Tibial artery (tissue), 4 donors: Measurements from ENCODE around the gene CCDC186.
A peak's percentile ranks its signal among the peaks of the same experiment; 100 is the strongest.

ENCODE experiments used
- DNase-seq, 2 donors: peaks; one replicate each; pipeline ENCODE4 v3.0.0-alpha.2; 2019
- H3K27ac ChIP-seq, 2 donors: fragments of 200-600 bp; sonication (generic) in 1 of 2; 1 replicate in 1 of 2; 2 replicates in 1 of 2; pipeline ENCODE4 v1.5.1; 2018 to 2019; ENCODE audit warnings: mild to moderate bottlenecking in 1 of 2
- H3K27me3 ChIP-seq, 2 donors: fragments of 200-600 bp; sonication (generic) in 1 of 2; one replicate each; pipeline versions ENCODE4 v1.5.1 to v1.6.0; 2016 to 2019
- H3K36me3 ChIP-seq, 3 donors: fragments of 200-600 bp; sonication (generic) in 2 of 3; one replicate each; pipeline ENCODE4 v1.5.1; 2016 to 2019; ENCODE audit warnings: mild to moderate bottlenecking in 2 of 3
- H3K4me1 ChIP-seq, 4 donors: fragments of 200-600 bp; sonication (generic) in 2 of 4; 1 replicate in 3 of 4; 2 replicates in 1 of 4; pipeline ENCODE4 v1.5.1; 2016 to 2019
- H3K4me3 ChIP-seq, 2 donors: fragments of 200-600 bp; sonication (generic) in 1 of 2; 1 replicate in 1 of 2; 2 replicates in 1 of 2; pipeline ENCODE4 v1.5.1; 2018 to 2019; ENCODE audit warnings: mild to moderate bottlenecking in 2 of 2
- H3K9me3 ChIP-seq, 3 donors: fragments of 200-600 bp; sonication (generic) in 1 of 3; one replicate each; pipeline ENCODE4 v1.5.1; 2016 to 2019
- intact Hi-C: fragments of 100-400 bp; cut with DNase I; formaldehyde crosslinking; loops from one replicate; pipeline ENCODE4 v1.15.0; 2023; ENCODE audit warnings: low total_unique reads
- TF ChIP-seq, protein P1 (sequence below), 2 experiments: fragments of 200-600 bp in 1 of 2; fragments of 450-650 bp in 1 of 2; IDR thresholded peaks; one replicate each; pipeline ENCODE4 v1.5.1; 2017 to 2019; ENCODE audit warnings: antibody characterized with exemption in 2 of 2, mild to moderate bottlenecking in 1 of 2, moderate library complexity in 1 of 2

The CCDC186 gene

GRCh38 chr10:114115661-114116445 lies 58.1 kb downstream of the CCDC186 start:
- intact Hi-C loops: no loop called here
- H3K36me3 ChIP-seq: peaks cover 0 to 5% (median 4%) of the 10 kb centered on the region in 3 donors
- DNase-seq: no peak
- no peaks in the 10 kb centered on the region for H3K27me3 ChIP-seq
- no peaks in the 10 kb centered on the region for H3K9me3 ChIP-seq
- peaks cover 0 to 7% (median 0%) of the 10 kb centered on the region in 4 donors for H3K4me1 ChIP-seq
- no peak overlapping the region for H3K27ac ChIP-seq
- H3K4me3 ChIP-seq: no peak overlapping the region
- TF ChIP-seq, protein P1, sequence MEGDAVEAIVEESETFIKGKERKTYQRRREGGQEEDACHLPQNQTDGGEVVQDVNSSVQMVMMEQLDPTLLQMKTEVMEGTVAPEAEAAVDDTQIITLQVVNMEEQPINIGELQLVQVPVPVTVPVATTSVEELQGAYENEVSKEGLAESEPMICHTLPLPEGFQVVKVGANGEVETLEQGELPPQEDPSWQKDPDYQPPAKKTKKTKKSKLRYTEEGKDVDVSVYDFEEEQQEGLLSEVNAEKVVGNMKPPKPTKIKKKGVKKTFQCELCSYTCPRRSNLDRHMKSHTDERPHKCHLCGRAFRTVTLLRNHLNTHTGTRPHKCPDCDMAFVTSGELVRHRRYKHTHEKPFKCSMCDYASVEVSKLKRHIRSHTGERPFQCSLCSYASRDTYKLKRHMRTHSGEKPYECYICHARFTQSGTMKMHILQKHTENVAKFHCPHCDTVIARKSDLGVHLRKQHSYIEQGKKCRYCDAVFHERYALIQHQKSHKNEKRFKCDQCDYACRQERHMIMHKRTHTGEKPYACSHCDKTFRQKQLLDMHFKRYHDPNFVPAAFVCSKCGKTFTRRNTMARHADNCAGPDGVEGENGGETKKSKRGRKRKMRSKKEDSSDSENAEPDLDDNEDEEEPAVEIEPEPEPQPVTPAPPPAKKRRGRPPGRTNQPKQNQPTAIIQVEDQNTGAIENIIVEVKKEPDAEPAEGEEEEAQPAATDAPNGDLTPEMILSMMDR (IDR thresholded peaks at IDR 0.05): no peak

- TF ChIP-seq, protein P1 (IDR thresholded peaks at IDR 0.05): no peak
- no peaks in the 10 kb centered on the region for H3K9me3 ChIP-seq
- H3K4me3 ChIP-seq: no peak overlapping the region
- no peak overlapping the region for H3K27ac ChIP-seq
- DNase-seq: no peak
- H3K36me3 ChIP-seq: no peaks in the 10 kb centered on the region
- H3K4me1 ChIP-seq: no peaks in the 10 kb centered on the region
- H3K27me3 ChIP-seq: peaks cover 0 to 2% of the 10 kb centered on the region in 2 donors
- intact Hi-C loops: no loop called here
Measured at GRCh38 chr10:114110174-114110972, 63.6 kb downstream of the CCDC186 start.

DNA sequence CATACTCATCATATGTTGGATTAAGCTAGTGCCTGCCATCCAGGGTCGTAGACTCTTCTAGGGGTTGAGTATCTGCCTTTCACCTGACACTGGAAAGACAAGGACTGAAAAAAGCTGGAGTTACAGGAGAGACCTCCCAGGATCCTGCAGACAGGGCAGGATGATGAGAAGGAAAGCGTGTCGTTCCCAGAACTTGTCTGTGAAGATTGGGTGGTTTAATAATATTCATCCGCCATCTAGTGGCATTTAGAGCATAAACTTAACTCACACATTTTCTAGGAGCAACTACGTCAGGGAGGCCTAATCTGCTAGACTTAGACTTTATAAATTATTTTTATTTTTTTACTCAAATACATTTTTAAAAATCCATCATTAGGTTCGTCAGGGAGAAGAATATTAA lies 70.7 kb downstream of the CCDC186 start:
- peaks cover 0 to 15% (median 5%) of the 10 kb centered on the region in 4 donors for H3K4me1 ChIP-seq
- no peaks in the 10 kb centered on the region for H3K36me3 ChIP-seq
- H3K27ac ChIP-seq: no peak overlapping the region
- TF ChIP-seq, protein P1 (IDR thresholded peaks at IDR 0.05): peak; percentile 51 to 56
- DNase-seq: no peak
- intact Hi-C loops: loop anchor here (5.0 to 10.0 kb wide), 2 partner anchors 306 to 398 kb away; no protein-coding TSS in a partner anchor
- peaks cover 0 to 4% of the 10 kb centered on the region in 2 donors for H3K27me3 ChIP-seq
- no peaks in the 10 kb centered on the region for H3K9me3 ChIP-seq
- H3K4me3 ChIP-seq: no peak overlapping the region

- H3K9me3 ChIP-seq: no peaks in the 10 kb centered on the region
- TF ChIP-seq, protein P1 (IDR thresholded peaks at IDR 0.05): no peak
- peaks cover 0 to 4% of the 10 kb centered on the region in 2 donors for H3K27me3 ChIP-seq
- no peaks in the 10 kb centered on the region for H3K36me3 ChIP-seq
- intact Hi-C loops: loop anchor here (5.0 to 10.0 kb wide), 2 partner anchors 305 to 397 kb away; no protein-coding TSS in a partner anchor
- H3K4me1 ChIP-seq: peaks cover 0 to 15% (median 5%) of the 10 kb centered on the region in 4 donors
- no peak overlapping the region for H3K4me3 ChIP-seq
- no peak for DNase-seq
- H3K27ac ChIP-seq: no peak overlapping the region
Measured at GRCh38 chr10:114102256-114102655, 71.7 kb downstream of the CCDC186 start.

DNA sequence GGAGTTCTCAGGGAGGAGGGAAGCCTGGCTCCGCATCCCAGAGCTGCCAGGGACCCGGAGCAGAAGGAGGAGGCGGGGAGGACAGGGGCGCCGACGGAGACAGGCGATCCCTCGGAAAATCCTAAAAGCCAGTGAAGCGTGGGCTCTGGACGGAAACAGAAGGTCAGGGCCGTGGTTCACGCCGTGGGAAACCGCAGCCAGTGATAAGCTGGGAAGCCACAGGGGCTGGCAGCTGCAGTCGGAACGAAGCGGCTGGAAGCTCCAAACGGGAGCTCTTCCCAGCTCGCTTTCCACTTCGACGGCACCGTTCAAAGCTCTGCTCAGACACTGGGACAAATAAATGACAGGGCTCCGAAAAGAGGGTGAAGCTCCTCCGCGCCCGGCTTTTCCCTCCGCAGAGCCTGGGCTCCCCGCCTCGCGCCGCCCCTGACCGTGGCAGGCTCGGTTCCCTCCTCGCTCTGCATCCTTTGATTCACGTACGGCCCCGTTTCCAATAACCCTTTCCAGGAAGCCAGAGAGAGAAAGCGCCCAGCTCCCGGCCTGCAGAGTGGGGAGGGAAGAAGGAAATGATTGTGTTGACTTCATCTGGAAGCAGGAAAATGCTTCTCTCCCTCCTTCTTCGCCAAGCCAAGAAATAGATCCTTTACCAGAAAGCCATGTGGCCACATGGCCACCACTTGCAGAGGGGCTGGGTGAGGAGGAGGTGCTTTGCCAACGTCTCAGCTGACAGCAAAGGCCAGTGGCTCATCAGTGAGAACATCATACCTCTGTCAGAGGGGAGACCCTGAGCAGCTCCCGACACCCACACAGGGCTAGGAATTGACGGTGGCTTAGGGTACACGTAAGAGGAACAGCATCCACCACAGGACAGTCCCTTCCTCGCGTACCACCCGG lies 72.9 kb downstream of the CCDC186 start:
- Histone ChIP-seq H3K9me3 (no peaks in the 10 kb centered on the region), H3K36me3 (no peaks in the 10 kb centered on the region), H3K27ac (no peak overlapping the region), H3K4me1 (peaks cover 0 to 20% (median 6%) of the 10 kb centered on the region in 4 donors), H3K27me3 (peaks cover 0 to 4% of the 10 kb centered on the region in 2 donors), H3K4me3 (peak overlapping the region; percentile 32 to 43)
- TF ChIP-seq, protein P1 (IDR thresholded peaks at IDR 0.05): no peak
- intact Hi-C loops: loop anchor here (5.0 to 10.0 kb wide), 2 partner anchors 304 to 396 kb away; no protein-coding TSS in a partner anchor
- DNase-seq: no peak
